Esophagus muscularis mucosa (tissue), 4 donors: Measurements from ENCODE around the gene WFDC1. TPM values are rescaled to one million over a fixed set of nuclear protein-coding genes. Genes with fewer than 3 reads are reported as not detected.

ENCODE experiments used
- DNase-seq: peaks from one replicate; pipeline ENCODE4 v3.0.0-alpha.2; 2017; ENCODE audit errors: extremely low spot score
- H3K27ac ChIP-seq, 4 donors: fragments of 200-600 bp; sonication (generic); replicated peaks in 1 of 4; 1 replicate in 3 of 4; 2 replicates in 1 of 4; pipeline ENCODE4 v1.5.1; 2016 to 2019; ENCODE audit warnings: mild to moderate bottlenecking in 1 of 4
- H3K27me3 ChIP-seq, 4 donors: fragments of 200-600 bp; sonication (generic); one replicate each; pipeline versions ENCODE4 v1.5.1 to v1.6.0; 2016 to 2019
- H3K36me3 ChIP-seq, 4 donors: fragments of 200-600 bp; sonication (generic); one replicate each; pipeline ENCODE4 v1.5.1; 2016 to 2019
- H3K4me1 ChIP-seq, 4 donors: fragments of 200-600 bp; sonication (generic); one replicate each; pipeline ENCODE4 v1.5.1; 2016 to 2019
- H3K4me3 ChIP-seq, 4 donors: fragments of 200-600 bp; sonication (generic); 1 replicate in 2 of 4; 2 replicates in 2 of 4; pipeline ENCODE4 v1.5.1; 2016 to 2019; ENCODE audit warnings: mild to moderate bottlenecking in 4 of 4, moderate library complexity in 1 of 4
- H3K9me3 ChIP-seq, 4 donors: fragments of 200-600 bp; sonication (generic); 1 replicate in 3 of 4; 2 replicates in 1 of 4; pipeline ENCODE4 v1.5.1; 2016 to 2019
- CTCF ChIP-seq, 3 experiments: fragments of 200-600 bp in 2 of 3; fragments of 450-650 bp in 1 of 3; sonication (generic) in 2 of 3; IDR thresholded peaks; one replicate each; pipeline ENCODE4 v1.5.1; 2017 to 2019; ENCODE audit warnings: antibody characterized with exemption in 3 of 3, mild to moderate bottlenecking in 2 of 3, moderate library complexity in 1 of 3
- EP300 ChIP-seq: sonication (generic); formaldehyde crosslinking; IDR thresholded peaks from one replicate; pipeline ENCODE4 v1.6.1; 2017; ENCODE audit warnings: antibody characterized with exemption
- POLR2A ChIP-seq: fragments of 450-650 bp; IDR thresholded peaks from one replicate; pipeline ENCODE4 v1.6.1; 2017; ENCODE audit warnings: antibody characterized with exemption, moderate library complexity, mild to moderate bottlenecking, low read depth
- POLR2AphosphoS5 ChIP-seq, 2 donors: sonication (generic); formaldehyde crosslinking; IDR thresholded peaks; one replicate each; pipeline ENCODE4 v1.6.1; 2017; ENCODE audit warnings: antibody characterized with exemption in 2 of 2
- WGBS: methylation state at CpG from one replicate; pipeline ENCODE4 v1.1.5; 2018; 5-methylcytosine and 5-hydroxymethylcytosine counted together
- intact Hi-C: fragments of 100-400 bp; cut with DNase I; formaldehyde crosslinking; loops from one replicate; pipeline ENCODE4 v1.15.1; 2023
- total RNA-seq, 4 donors: library from RNA; depleted of rRNA; stranded (reverse); fragments of >200 nt; gene quantifications; one replicate each; pipeline versions ENCODE4 v1.1.0 to v1.2.1, GENCODE V29; 2016

The WFDC1 gene
- total RNA-seq, 4 donors from 2014 or later: 4.6 to 29.9 (median 15.6) TPM

- H3K36me3 ChIP-seq: no peaks in the 10 kb centered on the region
- H3K4me3 ChIP-seq: no peak overlapping the region
- DNase-seq: no peak
- 90% methylated on average over 10 of the region's 10 CpGs for WGBS
- H3K27me3 ChIP-seq: no peaks in the 10 kb centered on the region
- peaks cover 0 to 16% (median 12%) of the 10 kb centered on the region in 4 donors for H3K4me1 ChIP-seq
- no peak overlapping the region for H3K27ac ChIP-seq
- H3K9me3 ChIP-seq: no peaks in the 10 kb centered on the region
- no peak for TF ChIP-seq POLR2AphosphoS5 (IDR thresholded peaks at IDR 0.05)
- no peak for TF ChIP-seq POLR2A
- TF ChIP-seq CTCF (IDR thresholded peaks at IDR 0.05): no peak
- TF ChIP-seq EP300: no peak
- intact Hi-C loops: no loop called here
These were observed 61.5 kb downstream of the WFDC1 start for GRCh38 chr16:84356176-84356575.

- Histone ChIP-seq H3K4me3 (no peak overlapping the region), H3K36me3 (no peaks in the 10 kb centered on the region), H3K27ac (no peak overlapping the region), H3K27me3 (no peaks in the 10 kb centered on the region), H3K9me3 (no peaks in the 10 kb centered on the region), H3K4me1 (peaks cover 0 to 16% (median 12%) of the 10 kb centered on the region in 4 donors)
- TF ChIP-seq POLR2AphosphoS5 (IDR thresholded peaks at IDR 0.05) (no peak), CTCF (IDR thresholded peaks at IDR 0.05) (no peak), EP300 (no peak), POLR2A (no peak)
- WGBS: 80% methylated on average over 11 of the region's 11 CpGs
- no peak for DNase-seq
- intact Hi-C loops: no loop called here
These were observed 62.0 kb downstream of the WFDC1 start for GRCh38 chr16:84356591-84357116.

GRCh38 chr16:84357191-84357651 lies 62.5 kb downstream of the WFDC1 start:
- no peak overlapping the region for H3K4me3 ChIP-seq
- no peaks in the 10 kb centered on the region for H3K27me3 ChIP-seq
- no peak for DNase-seq
- intact Hi-C loops: no loop called here
- TF ChIP-seq CTCF (IDR thresholded peaks at IDR 0.05): no peak
- no peak for TF ChIP-seq POLR2AphosphoS5 (IDR thresholded peaks at IDR 0.05)
- no peak for TF ChIP-seq EP300
- no peak for TF ChIP-seq POLR2A
- 53% methylated on average over 9 of the region's 9 CpGs for WGBS
- peaks cover 0 to 16% (median 12%) of the 10 kb centered on the region in 4 donors for H3K4me1 ChIP-seq
- no peaks in the 10 kb centered on the region for H3K9me3 ChIP-seq
- no peaks in the 10 kb centered on the region for H3K36me3 ChIP-seq
- H3K27ac ChIP-seq: no peak overlapping the region

- Histone ChIP-seq H3K4me1 (peaks cover 0 to 16% (median 12%) of the 10 kb centered on the region in 4 donors), H3K27me3 (no peaks in the 10 kb centered on the region), H3K27ac (no peak overlapping the region), H3K9me3 (no peaks in the 10 kb centered on the region), H3K36me3 (no peaks in the 10 kb centered on the region), H3K4me3 (no peak overlapping the region)
- TF ChIP-seq POLR2A (no peak), POLR2AphosphoS5 (IDR thresholded peaks at IDR 0.05) (no peak), CTCF (IDR thresholded peaks at IDR 0.05) (no peak), EP300 (no peak)
- intact Hi-C loops: no loop called here
- WGBS: 87% methylated on average over 14 of the region's 14 CpGs
- no peak for DNase-seq
These were observed 64.1 kb downstream of the WFDC1 start for GRCh38 chr16:84358601-84359295.
